ENCODE results near the gene KRTAP10-8. TPM values are rescaled to one million over a fixed set of nuclear protein-coding genes. Genes with fewer than 3 reads are reported as not detected.
"Not testable (repeated sequence)": the region's sequence is repeated elsewhere in the genome, so short reads cannot be mapped to it uniquely, and the experiment has no call there.

The KRTAP10-8 gene
- total RNA-seq, 1 experiment from 2014 or later: not detected

GRCh38 chr21:44609193-44609592 is 2.7 kb upstream of the KRTAP10-8 start:
- intact Hi-C loops (cut with micrococcal nuclease; ENCODE audit: unreplicated experiment) (no loop called here), in situ Hi-C loops (cut with HindIII; ENCODE audit: low pct_unique_long_range_greater_than_20kb, low sequenced_read_pairs) (no loop called here)
- no peaks in the 10 kb centered on the region for H3K36me3 ChIP-seq (ENCODE audit: control insufficient read depth, insufficient read depth, low read length)
- H3K27ac ChIP-seq (ENCODE audit: low read length): no peak overlapping the region
- peaks cover 3% of the 10 kb centered on the region; the same call in 1 of the 2 replicates for H3K9me3 ChIP-seq (ENCODE audit: control insufficient read depth, insufficient read depth, low read depth, low read length)
- no peaks in the 10 kb centered on the region for H3K4me1 ChIP-seq (ENCODE audit: control insufficient read depth, insufficient read depth, low read length)
- no peak overlapping the region for H3K4me3 ChIP-seq (ENCODE audit: low read depth in 2 of 2, low read length in 2 of 2)
- TF ChIP-seq, protein P1, sequence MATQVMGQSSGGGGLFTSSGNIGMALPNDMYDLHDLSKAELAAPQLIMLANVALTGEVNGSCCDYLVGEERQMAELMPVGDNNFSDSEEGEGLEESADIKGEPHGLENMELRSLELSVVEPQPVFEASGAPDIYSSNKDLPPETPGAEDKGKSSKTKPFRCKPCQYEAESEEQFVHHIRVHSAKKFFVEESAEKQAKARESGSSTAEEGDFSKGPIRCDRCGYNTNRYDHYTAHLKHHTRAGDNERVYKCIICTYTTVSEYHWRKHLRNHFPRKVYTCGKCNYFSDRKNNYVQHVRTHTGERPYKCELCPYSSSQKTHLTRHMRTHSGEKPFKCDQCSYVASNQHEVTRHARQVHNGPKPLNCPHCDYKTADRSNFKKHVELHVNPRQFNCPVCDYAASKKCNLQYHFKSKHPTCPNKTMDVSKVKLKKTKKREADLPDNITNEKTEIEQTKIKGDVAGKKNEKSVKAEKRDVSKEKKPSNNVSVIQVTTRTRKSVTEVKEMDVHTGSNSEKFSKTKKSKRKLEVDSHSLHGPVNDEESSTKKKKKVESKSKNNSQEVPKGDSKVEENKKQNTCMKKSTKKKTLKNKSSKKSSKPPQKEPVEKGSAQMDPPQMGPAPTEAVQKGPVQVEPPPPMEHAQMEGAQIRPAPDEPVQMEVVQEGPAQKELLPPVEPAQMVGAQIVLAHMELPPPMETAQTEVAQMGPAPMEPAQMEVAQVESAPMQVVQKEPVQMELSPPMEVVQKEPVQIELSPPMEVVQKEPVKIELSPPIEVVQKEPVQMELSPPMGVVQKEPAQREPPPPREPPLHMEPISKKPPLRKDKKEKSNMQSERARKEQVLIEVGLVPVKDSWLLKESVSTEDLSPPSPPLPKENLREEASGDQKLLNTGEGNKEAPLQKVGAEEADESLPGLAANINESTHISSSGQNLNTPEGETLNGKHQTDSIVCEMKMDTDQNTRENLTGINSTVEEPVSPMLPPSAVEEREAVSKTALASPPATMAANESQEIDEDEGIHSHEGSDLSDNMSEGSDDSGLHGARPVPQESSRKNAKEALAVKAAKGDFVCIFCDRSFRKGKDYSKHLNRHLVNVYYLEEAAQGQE (IDR thresholded peaks at IDR 0.05; ENCODE audit: insufficient read depth in 1 of 2, low read depth in 2 of 2, low read length in 1 of 2): no peak
- no peak for TF ChIP-seq CTCF (IDR thresholded peaks at IDR 0.05)
- no peak for TF ChIP-seq POLR2AphosphoS5 (IDR thresholded peaks at IDR 0.05; ENCODE audit: low read depth, low read length)
- TF ChIP-seq TCF7L2 (IDR thresholded peaks at IDR 0.05; ENCODE audit: low read depth, low read length): no peak
- TF ChIP-seq SIN3A (IDR thresholded peaks at IDR 0.05; ENCODE audit: borderline replicate concordance, insufficient read depth, low read depth, low read length): no peak
- BruUV-seq (replicated peaks): no TSS peak
- DNase-seq (ENCODE audit: low read depth, low spot score) (no peak), ATAC-seq (no peak)
- ChIA-PET POLR2A (no interaction called here), CTCF (no interaction called here)
- H3K27me3 ChIP-seq (ENCODE audit: control insufficient read depth, insufficient read depth, low read length): no peaks in the 10 kb centered on the region

DNA sequence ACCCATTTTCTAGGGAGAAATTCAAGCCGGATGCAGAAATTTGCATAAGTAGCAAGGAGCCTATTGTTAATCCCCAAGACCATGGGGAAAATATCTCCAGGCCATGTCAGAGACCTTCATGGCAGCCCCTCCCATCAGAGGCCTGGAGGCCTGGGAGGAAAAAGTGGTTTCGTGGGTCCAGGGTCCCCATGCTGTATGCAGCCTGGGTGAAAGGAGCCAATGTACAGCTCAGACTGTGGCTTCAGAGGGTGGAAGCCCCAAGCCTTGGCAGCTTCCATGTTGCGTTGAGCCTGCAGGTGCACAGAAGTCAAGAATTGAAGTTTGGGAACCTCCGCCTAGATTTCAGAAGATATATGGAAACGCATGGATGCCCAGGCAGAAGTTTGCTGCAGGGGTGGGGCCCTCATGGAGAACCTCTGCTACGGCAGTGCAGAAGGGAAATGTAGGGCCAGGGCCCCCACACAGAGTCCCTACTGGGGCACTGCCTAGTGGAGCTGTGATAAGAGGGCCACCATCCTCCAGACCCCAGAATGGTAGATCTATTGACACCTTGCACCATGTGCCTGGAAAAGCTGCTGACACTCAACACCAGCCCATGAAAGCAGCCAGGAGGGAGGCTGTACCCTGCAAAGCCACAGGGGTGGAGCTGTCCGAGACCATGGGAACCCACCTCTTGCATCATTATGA is 1.6 kb upstream of the KRTAP10-8 start:
- in situ Hi-C loops (cut with HindIII; ENCODE audit: low pct_unique_long_range_greater_than_20kb, low sequenced_read_pairs); CTCF ChIA-PET; H3K27me3 ChIP-seq (ENCODE audit: control insufficient read depth, insufficient read depth, low read length); H3K4me1 ChIP-seq (ENCODE audit: control insufficient read depth, insufficient read depth, low read length); intact Hi-C loops (cut with micrococcal nuclease; ENCODE audit: unreplicated experiment); POLR2A ChIA-PET; ATAC-seq; H3K9me3 ChIP-seq (ENCODE audit: control insufficient read depth, insufficient read depth, low read depth, low read length); H3K36me3 ChIP-seq (ENCODE audit: control insufficient read depth, insufficient read depth, low read length); H3K4me3 ChIP-seq (ENCODE audit: low read depth in 2 of 2, low read length in 2 of 2); H3K27ac ChIP-seq (ENCODE audit: low read length); DNase-seq (ENCODE audit: low read depth, low spot score); BruUV-seq (replicated peaks): not testable (repeated sequence)

DNA sequence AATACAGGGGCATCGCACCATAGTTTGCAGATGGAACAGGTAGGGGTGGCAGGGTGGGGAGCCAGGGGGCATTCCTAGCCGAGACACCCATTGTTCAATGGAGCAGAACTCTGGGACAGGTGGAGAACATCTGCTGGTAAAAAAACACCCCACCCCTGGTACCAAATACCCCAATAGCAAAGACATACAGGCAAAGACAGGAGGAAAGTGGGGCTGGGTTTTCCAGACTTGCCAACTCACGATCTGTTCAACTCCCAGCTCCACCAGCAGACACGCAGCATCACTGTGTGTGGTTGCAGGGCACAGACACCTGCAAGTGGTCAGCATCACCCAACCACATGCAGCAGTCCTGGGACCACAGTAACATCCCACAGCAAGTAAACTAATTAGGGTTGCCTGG is 328 bp upstream of the KRTAP10-8 start:
- Histone ChIP-seq H3K27me3 (ENCODE audit: control insufficient read depth, insufficient read depth, low read length) (no peaks in the 10 kb centered on the region), H3K36me3 (ENCODE audit: control insufficient read depth, insufficient read depth, low read length) (no peaks in the 10 kb centered on the region), H3K9me3 (ENCODE audit: control insufficient read depth, insufficient read depth, low read depth, low read length) (peaks cover 3% of the 10 kb centered on the region; the same call in 1 of the 2 replicates), H3K4me3 (ENCODE audit: low read depth in 2 of 2, low read length in 2 of 2) (no peak overlapping the region), H3K4me1 (ENCODE audit: control insufficient read depth, insufficient read depth, low read length) (no peaks in the 10 kb centered on the region), H3K27ac (ENCODE audit: low read length) (no peak overlapping the region)
- ChIA-PET CTCF (no interaction called here), POLR2A (no interaction called here)
- BruUV-seq (replicated peaks): no TSS peak
- intact Hi-C loops (cut with micrococcal nuclease; ENCODE audit: unreplicated experiment) (no loop called here), in situ Hi-C loops (cut with HindIII; ENCODE audit: low pct_unique_long_range_greater_than_20kb, low sequenced_read_pairs) (no loop called here)
- DNase-seq (ENCODE audit: low read depth, low spot score) (no peak), ATAC-seq (no peak)
- no peak for TF ChIP-seq SIN3A (IDR thresholded peaks at IDR 0.05; ENCODE audit: borderline replicate concordance, insufficient read depth, low read depth, low read length)
- TF ChIP-seq, protein P1 (IDR thresholded peaks at IDR 0.05; ENCODE audit: insufficient read depth in 1 of 2, low read depth in 2 of 2, low read length in 1 of 2): no peak
